ENCODE measurements around the gene SSTR1. TPM values are rescaled to one million over a fixed set of nuclear protein-coding genes. Genes with fewer than 3 reads are reported as not detected.

Gene SSTR1
- polyA plus RNA-seq, 4 donors = 1.9 to 2.6 (median 2.4) TPM

GRCh38 chr14:38225946-38226345 lies 18.2 kb downstream of the SSTR1 start:
- DNase-seq (ENCODE audit: low read depth in 4 of 4, low spot score in 3 of 4) = no peak

GRCh38 chr14:38226366-38226765 lies 18.7 kb downstream of the SSTR1 start:
- DNase-seq (ENCODE audit: low read depth in 4 of 4, low spot score in 3 of 4) = no peak

GRCh38 chr14:38233218-38233617 lies 25.5 kb downstream of the SSTR1 start:
- DNase-seq (ENCODE audit: low read depth in 4 of 4, low spot score in 3 of 4) = no peak

- DNase-seq (ENCODE audit: low read depth in 4 of 4, low spot score in 3 of 4) = no peak
These were observed 30.6 kb downstream of the SSTR1 start for GRCh38 chr14:38238332-38238731.

GRCh38 chr14:38238878-38239277 lies 31.2 kb downstream of the SSTR1 start:
- DNase-seq (ENCODE audit: low read depth in 4 of 4, low spot score in 3 of 4) = no peak

GRCh38 chr14:38243696-38244240 lies 36.1 kb downstream of the SSTR1 start:
- DNase-seq (ENCODE audit: low read depth in 4 of 4, low spot score in 3 of 4) = no peak

- no peak for DNase-seq (ENCODE audit: low read depth in 4 of 4, low spot score in 3 of 4)
These were observed 40.8 kb downstream of the SSTR1 start for GRCh38 chr14:38248321-38249028.

- DNase-seq (ENCODE audit: low read depth in 4 of 4, low spot score in 3 of 4) = no peak
These were observed 42.6 kb downstream of the SSTR1 start for GRCh38 chr14:38250331-38250730.

GRCh38 chr14:38252066-38252710 lies 44.5 kb downstream of the SSTR1 start:
- no peak for DNase-seq (ENCODE audit: low read depth in 4 of 4, low spot score in 3 of 4)

- no peak for DNase-seq (ENCODE audit: low read depth in 4 of 4, low spot score in 3 of 4)
These were observed 46.0 kb downstream of the SSTR1 start for GRCh38 chr14:38253676-38254075.

- DNase-seq (ENCODE audit: low read depth in 4 of 4, low spot score in 3 of 4) = peak in 1 of 4 donors; percentile 19
These were observed 47.1 kb downstream of the SSTR1 start for GRCh38 chr14:38254571-38255407.

- peak in 1 of 4 donors; percentile 31 for DNase-seq (ENCODE audit: low read depth in 4 of 4, low spot score in 3 of 4)
These were observed 47.6 kb downstream of the SSTR1 start for GRCh38 chr14:38255408-38255672.

- DNase-seq (ENCODE audit: low read depth in 4 of 4, low spot score in 3 of 4) = peak in 2 of 4 donors; percentile 31 to 41
These were observed 48.2 kb downstream of the SSTR1 start, which contains the start of gene CLEC14A for GRCh38 chr14:38255673-38256532. TSS of gene CLEC14A (minus strand) at chr14:38256093. CDS start at chr14:38256022, 71 bp downstream.

- no peak for DNase-seq (ENCODE audit: low read depth in 4 of 4, low spot score in 3 of 4)
These were observed 48.8 kb downstream of the SSTR1 start for GRCh38 chr14:38256533-38256840.

- DNase-seq (ENCODE audit: low read depth in 4 of 4, low spot score in 3 of 4) = no peak
These were observed 49.8 kb downstream of the SSTR1 start for GRCh38 chr14:38257507-38257906.

GRCh38 chr14:38261620-38262019 lies 53.9 kb downstream of the SSTR1 start:
- no peak for DNase-seq (ENCODE audit: low read depth in 4 of 4, low spot score in 3 of 4)

Measured in right renal pelvis (tissue), 4 donors.